ENCODE results near the gene TADA2B.

DNA sequence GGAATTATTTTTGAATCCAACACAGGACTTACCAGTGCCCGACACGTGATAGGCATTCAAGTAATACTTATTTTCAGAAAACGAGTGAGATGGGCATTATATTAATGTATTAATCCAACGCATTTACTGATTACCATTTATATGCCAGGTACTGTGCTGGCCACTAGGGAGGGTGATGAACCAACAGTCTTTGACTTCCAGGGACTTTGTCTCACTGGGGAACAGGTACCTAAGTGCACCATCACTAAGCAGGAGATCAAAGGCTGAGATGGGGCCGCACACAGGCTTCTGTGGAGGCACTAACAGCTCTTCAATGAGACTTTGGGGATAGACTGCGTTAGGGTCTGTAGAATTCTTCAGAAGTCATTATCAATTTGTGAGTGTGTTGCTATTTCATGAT, 5.7 kb upstream of the TADA2B start:
- TF ChIP-seq, protein P1, sequence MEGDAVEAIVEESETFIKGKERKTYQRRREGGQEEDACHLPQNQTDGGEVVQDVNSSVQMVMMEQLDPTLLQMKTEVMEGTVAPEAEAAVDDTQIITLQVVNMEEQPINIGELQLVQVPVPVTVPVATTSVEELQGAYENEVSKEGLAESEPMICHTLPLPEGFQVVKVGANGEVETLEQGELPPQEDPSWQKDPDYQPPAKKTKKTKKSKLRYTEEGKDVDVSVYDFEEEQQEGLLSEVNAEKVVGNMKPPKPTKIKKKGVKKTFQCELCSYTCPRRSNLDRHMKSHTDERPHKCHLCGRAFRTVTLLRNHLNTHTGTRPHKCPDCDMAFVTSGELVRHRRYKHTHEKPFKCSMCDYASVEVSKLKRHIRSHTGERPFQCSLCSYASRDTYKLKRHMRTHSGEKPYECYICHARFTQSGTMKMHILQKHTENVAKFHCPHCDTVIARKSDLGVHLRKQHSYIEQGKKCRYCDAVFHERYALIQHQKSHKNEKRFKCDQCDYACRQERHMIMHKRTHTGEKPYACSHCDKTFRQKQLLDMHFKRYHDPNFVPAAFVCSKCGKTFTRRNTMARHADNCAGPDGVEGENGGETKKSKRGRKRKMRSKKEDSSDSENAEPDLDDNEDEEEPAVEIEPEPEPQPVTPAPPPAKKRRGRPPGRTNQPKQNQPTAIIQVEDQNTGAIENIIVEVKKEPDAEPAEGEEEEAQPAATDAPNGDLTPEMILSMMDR (IDR thresholded peaks at IDR 0.05), result no peak
- TF ChIP-seq EZH2 (IDR thresholded peaks at IDR 0.05; ENCODE audit: borderline replicate concordance, insufficient read depth, low read depth, low read length, poor library complexity, severe bottlenecking), result no peak

All from B cell (primary cell).